Measurements from ENCODE around the gene CDH1. TPM values are rescaled to one million over a fixed set of nuclear protein-coding genes. Genes with fewer than 3 reads are reported as not detected.
"Not testable (repeated sequence)": the region's sequence is repeated elsewhere in the genome, so short reads cannot be mapped to it uniquely, and the experiment has no call there.

Gene CDH1
- total RNA-seq, 2 experiments from 2014 or later: 0.18 to 0.20 TPM

- CTCF ChIA-PET; H3K36me3 Mint-ChIP-seq (ENCODE audit: low read depth); H3K4me3 Mint-ChIP-seq; H3K9me3 Mint-ChIP-seq; H3K4me1 Mint-ChIP-seq; POLR2A ChIA-PET; DNase-seq; H3K27me3 Mint-ChIP-seq; H3K27ac Mint-ChIP-seq: not testable (repeated sequence)
Observed at GRCh38 chr16:68716516-68716915, 20.6 kb upstream of the CDH1 start.

GRCh38 chr16:68717684-68718083, 19.4 kb upstream of the CDH1 start:
- Mint-ChIP-seq H3K9me3 (no peaks in the 10 kb centered on the region), H3K27me3 (peaks cover 3% of the 10 kb centered on the region), H3K4me3 (no peak overlapping the region), H3K27ac (no peak overlapping the region), H3K4me1 (peaks cover 4% of the 10 kb centered on the region), H3K36me3 (ENCODE audit: low read depth) (no peaks in the 10 kb centered on the region)
- CTCF ChIA-PET: interaction anchor here (1.0 kb wide), 1 partner anchor 197 kb away, joined by 3 read pairs; no protein-coding TSS in a partner anchor
- DNase-seq: no peak
- POLR2A ChIA-PET: no interaction called here

DNA sequence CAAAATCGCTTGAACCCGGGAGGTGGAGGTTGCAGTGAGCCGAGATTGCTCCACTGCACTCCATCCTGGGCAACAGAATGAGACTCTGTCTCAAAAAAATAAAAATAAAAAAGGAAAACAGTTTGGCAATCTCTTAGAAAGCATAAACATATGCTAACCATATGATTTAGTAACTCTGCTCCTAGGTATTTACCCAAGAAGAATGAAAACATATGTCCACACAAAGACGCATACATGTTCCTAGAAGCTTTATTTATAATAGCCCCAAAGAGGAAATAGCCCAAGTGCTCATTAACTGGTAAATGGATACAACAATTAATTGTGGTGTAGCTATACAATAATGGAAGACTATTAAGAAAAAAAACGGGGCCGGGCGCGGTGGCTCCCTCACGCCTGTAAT, 18.5 kb upstream of the CDH1 start:
- CTCF ChIA-PET: no interaction called here
- POLR2A ChIA-PET: no interaction called here
- Mint-ChIP-seq H3K36me3 (ENCODE audit: low read depth) (no peaks in the 10 kb centered on the region), H3K27me3 (no peaks in the 10 kb centered on the region), H3K9me3 (no peaks in the 10 kb centered on the region), H3K27ac (no peak overlapping the region), H3K4me1 (peaks cover 4% of the 10 kb centered on the region), H3K4me3 (no peak overlapping the region)
- no peak for DNase-seq

DNA sequence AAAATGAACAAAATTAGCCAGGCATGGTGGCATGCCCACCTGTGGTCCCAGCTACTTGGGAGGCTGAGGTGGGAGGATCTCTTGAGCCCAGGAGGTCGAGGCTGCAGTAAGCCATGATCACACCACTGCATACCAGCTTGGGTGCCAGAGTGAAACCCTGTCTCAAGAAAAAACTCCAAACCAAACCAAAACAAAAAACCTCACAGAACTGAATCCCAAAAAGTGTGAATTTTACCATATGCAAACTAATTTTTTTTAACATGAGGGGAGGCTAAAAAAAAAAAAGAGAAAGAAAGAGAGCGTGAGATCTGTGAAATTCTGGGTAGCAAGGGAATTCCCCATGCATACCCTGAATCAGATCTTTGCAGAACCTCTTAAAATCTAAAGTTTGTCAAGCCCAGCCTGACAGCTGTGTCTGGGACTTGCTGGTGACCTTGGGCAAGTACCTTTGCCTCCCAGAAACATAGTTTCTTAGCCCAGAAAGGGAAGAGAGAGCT, 17.1 kb upstream of the CDH1 start:
- Mint-ChIP-seq H3K4me3 (no peak overlapping the region), H3K4me1 (peaks cover 4% of the 10 kb centered on the region), H3K27me3 (no peaks in the 10 kb centered on the region), H3K9me3 (no peaks in the 10 kb centered on the region), H3K27ac (no peak overlapping the region), H3K36me3 (ENCODE audit: low read depth) (no peaks in the 10 kb centered on the region)
- POLR2A ChIA-PET: no interaction called here
- CTCF ChIA-PET: no interaction called here
- no peak for DNase-seq

GRCh38 chr16:68722119-68723024, 14.7 kb upstream of the CDH1 start:
- Mint-ChIP-seq H3K27ac (no peak overlapping the region), H3K9me3 (no peaks in the 10 kb centered on the region), H3K27me3 (no peaks in the 10 kb centered on the region), H3K4me1 (peaks cover 4% of the 10 kb centered on the region), H3K4me3 (no peak overlapping the region), H3K36me3 (ENCODE audit: low read depth) (no peaks in the 10 kb centered on the region)
- ChIA-PET CTCF (interaction anchor here (0.6 to 0.7 kb wide), 2 partner anchors 54 to 191 kb away, joined by 3 to 5 read pairs; no protein-coding TSS in a partner anchor), POLR2A (no interaction called here)
- DNase-seq: no peak

DNA sequence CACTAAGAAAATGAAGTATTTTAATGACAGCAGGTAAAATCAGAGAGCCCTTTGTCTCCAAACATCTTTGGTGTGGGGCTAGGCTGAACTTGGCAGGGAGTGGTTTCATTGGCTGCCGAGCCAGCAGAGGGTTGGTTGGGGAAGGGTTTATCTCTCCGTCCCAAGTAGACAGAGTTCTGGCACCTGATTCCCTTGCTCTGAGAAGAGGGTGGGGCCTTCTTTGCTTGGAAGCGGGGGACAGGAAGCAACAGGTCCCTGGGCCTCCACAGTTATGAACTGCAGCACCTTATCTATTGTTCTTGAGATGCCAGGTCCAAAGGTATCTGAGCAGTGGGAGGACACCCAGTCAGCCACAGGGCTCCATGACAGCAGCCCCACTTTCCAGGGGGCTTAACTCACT, 12.3 kb upstream of the CDH1 start:
- H3K4me1 Mint-ChIP-seq: peaks cover 7% of the 10 kb centered on the region
- DNase-seq: no peak
- H3K4me3 Mint-ChIP-seq: no peak overlapping the region
- no peak overlapping the region for H3K27ac Mint-ChIP-seq
- no peaks in the 10 kb centered on the region for H3K9me3 Mint-ChIP-seq
- ChIA-PET CTCF (no interaction called here), POLR2A (no interaction called here)
- peaks cover 1% of the 10 kb centered on the region for H3K27me3 Mint-ChIP-seq
- no peaks in the 10 kb centered on the region for H3K36me3 Mint-ChIP-seq (ENCODE audit: low read depth)

DNA sequence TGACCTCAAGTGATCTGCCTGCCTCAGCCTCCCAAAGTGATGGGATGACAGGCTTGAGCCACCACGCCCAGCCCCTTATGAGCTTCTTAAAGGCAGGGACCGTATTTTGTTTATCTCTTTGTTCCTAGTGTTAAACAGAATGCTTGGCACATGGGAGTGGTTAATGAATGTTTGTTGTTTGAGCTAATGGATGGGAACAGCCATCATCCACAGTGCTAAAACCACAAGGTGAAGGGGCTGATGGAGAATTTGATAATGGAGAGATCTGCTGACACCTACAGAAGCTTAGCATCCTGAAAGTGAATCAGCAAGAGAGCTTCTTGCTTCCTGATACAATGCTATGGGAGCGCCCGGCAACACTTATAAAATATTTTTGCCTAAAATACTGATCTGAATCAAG, 8.6 kb upstream of the CDH1 start:
- POLR2A ChIA-PET: no interaction called here
- DNase-seq: no peak
- no peaks in the 10 kb centered on the region for H3K9me3 Mint-ChIP-seq
- H3K27ac Mint-ChIP-seq: no peak overlapping the region
- CTCF ChIA-PET: no interaction called here
- H3K4me3 Mint-ChIP-seq: no peak overlapping the region
- no peaks in the 10 kb centered on the region for H3K36me3 Mint-ChIP-seq (ENCODE audit: low read depth)
- H3K4me1 Mint-ChIP-seq: peaks cover 3% of the 10 kb centered on the region
- H3K27me3 Mint-ChIP-seq: peaks cover 1% of the 10 kb centered on the region

GRCh38 chr16:68731637-68732036, 5.5 kb upstream of the CDH1 start:
- no peaks in the 10 kb centered on the region for H3K9me3 Mint-ChIP-seq
- no peak for DNase-seq
- no peaks in the 10 kb centered on the region for H3K36me3 Mint-ChIP-seq (ENCODE audit: low read depth)
- CTCF ChIA-PET: no interaction called here
- peaks cover 3% of the 10 kb centered on the region for H3K4me1 Mint-ChIP-seq
- H3K4me3 Mint-ChIP-seq: no peak overlapping the region
- H3K27ac Mint-ChIP-seq: no peak overlapping the region
- H3K27me3 Mint-ChIP-seq: peaks cover 13% of the 10 kb centered on the region
- POLR2A ChIA-PET: no interaction called here

DNA sequence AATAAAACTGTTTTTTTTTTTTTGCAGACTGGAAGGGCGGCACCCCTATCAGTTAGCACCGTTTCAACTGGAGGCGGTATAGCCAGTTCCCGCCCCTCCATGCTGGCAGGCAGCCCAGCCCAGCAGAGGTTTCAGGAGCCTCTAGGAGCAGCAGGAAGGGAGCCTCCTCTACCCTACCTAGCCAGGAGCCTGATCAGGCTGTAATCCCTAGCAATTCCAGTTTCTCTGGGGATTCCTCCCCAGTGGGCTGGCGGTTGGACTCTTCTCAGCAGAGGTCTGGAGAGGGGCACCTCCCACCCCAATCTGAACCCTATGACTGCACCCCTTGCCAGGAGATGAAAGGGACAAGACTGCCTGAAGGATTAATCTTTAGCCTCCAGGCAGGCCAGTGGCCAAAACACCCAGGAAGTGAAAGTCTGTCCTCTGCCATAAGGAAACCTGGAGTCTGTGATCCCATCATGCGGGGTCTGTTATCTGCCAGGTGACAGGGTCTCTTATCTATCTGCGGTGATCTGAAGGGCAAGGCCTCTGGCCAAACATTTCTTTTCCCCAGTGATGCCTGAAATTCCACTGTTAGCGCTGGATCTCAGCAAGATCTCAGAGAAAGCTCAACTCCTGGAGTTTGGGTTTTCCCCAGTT, 4.9 kb upstream of the CDH1 start:
- CTCF ChIA-PET: no interaction called here
- Mint-ChIP-seq H3K36me3 (ENCODE audit: low read depth) (no peaks in the 10 kb centered on the region), H3K9me3 (no peaks in the 10 kb centered on the region), H3K27me3 (peaks cover 16% of the 10 kb centered on the region), H3K27ac (no peak overlapping the region), H3K4me1 (peaks cover 6% of the 10 kb centered on the region), H3K4me3 (no peak overlapping the region)
- DNase-seq: no peak
- POLR2A ChIA-PET: no interaction called here

DNA sequence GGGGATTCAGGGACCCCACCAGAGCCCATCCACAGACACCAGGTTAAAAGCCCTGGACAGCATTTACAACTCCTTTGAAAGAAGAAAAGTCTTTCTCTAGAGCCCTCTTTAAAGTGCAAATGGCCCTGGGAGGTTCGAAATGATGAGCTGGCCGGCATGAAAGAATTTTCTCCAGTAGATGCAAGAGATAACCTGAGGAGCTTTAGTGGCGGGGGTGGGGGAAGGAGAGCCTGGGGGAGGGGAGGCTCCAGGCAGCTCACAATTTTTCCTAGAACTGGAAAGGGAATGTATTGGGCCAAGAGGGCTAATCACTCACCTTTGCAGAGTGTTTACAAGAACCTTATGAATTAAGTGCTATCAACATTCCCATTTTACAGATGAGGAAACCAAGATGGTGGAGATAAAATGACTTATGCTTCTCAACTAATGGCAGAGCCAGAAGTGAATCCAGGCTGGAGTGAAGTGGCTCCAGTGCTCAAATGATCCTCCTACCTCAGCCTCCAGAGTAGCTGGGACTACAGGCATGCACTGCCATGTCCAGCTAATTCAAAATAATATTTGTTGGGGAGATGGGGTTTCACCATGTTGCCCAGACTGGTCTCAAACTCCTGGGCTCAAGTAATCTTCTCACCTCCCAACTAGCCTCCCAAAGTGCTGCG, 4.2 kb upstream of the CDH1 start:
- DNase-seq: no peak
- no peaks in the 10 kb centered on the region for H3K36me3 Mint-ChIP-seq (ENCODE audit: low read depth)
- peaks cover 19% of the 10 kb centered on the region for H3K27me3 Mint-ChIP-seq
- H3K27ac Mint-ChIP-seq: no peak overlapping the region
- ChIA-PET POLR2A (no interaction called here), CTCF (no interaction called here)
- no peaks in the 10 kb centered on the region for H3K9me3 Mint-ChIP-seq
- H3K4me1 Mint-ChIP-seq: peaks cover 8% of the 10 kb centered on the region
- H3K4me3 Mint-ChIP-seq: no peak overlapping the region

DNA sequence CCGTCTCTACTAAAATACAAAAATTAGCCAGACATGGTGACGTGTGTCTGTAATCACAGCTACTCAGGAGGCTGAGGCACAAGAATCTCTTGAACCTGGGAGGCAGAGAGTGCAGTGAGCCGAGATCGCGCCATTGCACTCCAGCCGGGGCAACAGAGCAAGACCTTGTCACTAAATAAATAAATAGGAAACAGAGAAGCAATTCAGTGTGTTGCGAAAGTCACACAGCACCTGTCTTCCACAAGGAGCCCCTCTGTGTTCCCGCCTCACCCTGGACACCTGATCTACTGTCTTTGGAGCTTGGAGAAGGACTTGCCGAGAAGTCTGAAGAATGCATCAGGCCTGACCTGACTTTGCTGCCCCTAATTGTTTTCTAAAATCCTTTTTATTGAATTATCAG, 3.5 kb upstream of the CDH1 start:
- ChIA-PET POLR2A (no interaction called here), CTCF (no interaction called here)
- no peak overlapping the region for H3K4me3 Mint-ChIP-seq
- no peak overlapping the region for H3K27ac Mint-ChIP-seq
- H3K27me3 Mint-ChIP-seq: peaks cover 21% of the 10 kb centered on the region
- DNase-seq: no peak
- no peaks in the 10 kb centered on the region for H3K9me3 Mint-ChIP-seq
- peaks cover 7% of the 10 kb centered on the region for H3K4me1 Mint-ChIP-seq
- H3K36me3 Mint-ChIP-seq (ENCODE audit: low read depth): no peaks in the 10 kb centered on the region

- H3K36me3 Mint-ChIP-seq (ENCODE audit: low read depth): no peaks in the 10 kb centered on the region
- H3K4me3 Mint-ChIP-seq: no peak overlapping the region
- ChIA-PET POLR2A (no interaction called here), CTCF (no interaction called here)
- DNase-seq: no peak
- H3K4me1 Mint-ChIP-seq: peaks cover 5% of the 10 kb centered on the region
- peaks cover 22% of the 10 kb centered on the region for H3K27me3 Mint-ChIP-seq
- H3K27ac Mint-ChIP-seq: no peak overlapping the region
- H3K9me3 Mint-ChIP-seq: no peaks in the 10 kb centered on the region
Observed at GRCh38 chr16:68734782-68735181, 2.3 kb upstream of the CDH1 start.

GRCh38 chr16:68736561-68736960, 531 bp upstream of the CDH1 start:
- no peaks in the 10 kb centered on the region for H3K9me3 Mint-ChIP-seq
- POLR2A ChIA-PET: no interaction called here
- no peak overlapping the region for H3K27ac Mint-ChIP-seq

More at GRCh38 chr16:68736561-68736960, 531 bp upstream of the CDH1 start:
- Mint-ChIP-seq H3K4me3 (no peak overlapping the region), H3K27me3 (peaks cover 28% of the 10 kb centered on the region), H3K36me3 (ENCODE audit: low read depth) (no peaks in the 10 kb centered on the region), H3K4me1 (peaks cover 5% of the 10 kb centered on the region)
- CTCF ChIA-PET: no interaction called here
- DNase-seq: no peak

All from activated CD4-positive, alpha-beta memory T cell treated with anti-CD3 and anti-CD28 coated beads, Interleukin-2, amount 10 ng/mL, durations not matched to agents 7 days and 5 days (primary cell).